ENCODE data around the gene PTPN22.
A peak's percentile ranks its signal among the peaks of the same experiment; 100 is the strongest.

PTPN22 gene

DNA sequence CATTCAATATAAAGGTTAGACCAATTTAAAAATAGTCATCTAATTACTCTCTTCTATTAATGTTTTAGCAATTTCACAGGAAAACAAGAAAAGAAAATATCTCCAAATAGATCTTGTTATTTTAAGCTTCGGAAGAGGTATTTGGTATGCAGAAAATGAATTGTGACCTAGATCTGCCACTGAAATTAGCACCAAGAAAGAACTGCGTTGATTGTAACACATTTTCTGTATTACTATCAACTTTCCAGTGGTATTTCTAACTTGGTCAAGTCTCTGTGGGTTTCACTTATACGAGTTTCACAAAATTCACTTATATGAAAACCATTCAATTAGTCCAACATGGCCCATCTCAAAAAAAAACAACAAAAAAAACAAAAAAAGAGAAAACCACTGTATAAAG, 71.0 kb downstream of the PTPN22 start:
- peaks cover 6% of the 10 kb centered on the region for H3K4me1 ChIP-seq (ENCODE audit: control insufficient read depth, insufficient read depth, low read length)
- H3K9ac ChIP-seq (ENCODE audit: low read length): no peak overlapping the region
- no peak overlapping the region for H3K4me3 ChIP-seq (ENCODE audit: low read length)
- peaks cover 2% of the 10 kb centered on the region for H3K36me3 ChIP-seq (ENCODE audit: control insufficient read depth, insufficient read depth, low read length)
- no peak overlapping the region for H3K27ac ChIP-seq (ENCODE audit: low read depth, low read length)
- H3K27me3 ChIP-seq (ENCODE audit: control insufficient read depth, insufficient read depth, low read length): no peaks in the 10 kb centered on the region

DNA sequence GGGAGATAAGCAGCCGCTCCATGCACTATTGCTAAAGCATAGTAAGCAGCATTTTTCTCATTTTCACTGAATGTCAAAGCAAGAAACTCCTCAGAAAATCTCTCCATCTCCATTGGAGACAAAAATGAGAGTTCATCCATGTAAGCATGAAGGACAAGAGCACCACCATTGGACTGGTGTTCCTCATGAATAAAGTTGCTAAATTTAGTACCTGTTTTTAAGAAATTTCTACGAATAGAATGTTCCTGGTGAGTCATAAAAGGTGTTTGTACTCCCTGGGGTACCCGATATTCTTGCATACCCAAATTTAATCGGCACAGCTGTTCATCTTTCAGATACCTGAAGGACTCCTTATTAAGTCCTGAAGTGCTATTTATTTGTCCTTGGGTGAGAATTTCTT, 74.0 kb downstream of the PTPN22 start:
- Histone ChIP-seq H3K4me1 (ENCODE audit: control insufficient read depth, insufficient read depth, low read length) (peaks cover 6% of the 10 kb centered on the region), H3K4me3 (ENCODE audit: low read length) (no peak overlapping the region), H3K36me3 (ENCODE audit: control insufficient read depth, insufficient read depth, low read length) (peaks cover 2% of the 10 kb centered on the region), H3K9ac (ENCODE audit: low read length) (no peak overlapping the region), H3K27ac (ENCODE audit: low read depth, low read length) (no peak overlapping the region), H3K27me3 (ENCODE audit: control insufficient read depth, insufficient read depth, low read length) (no peaks in the 10 kb centered on the region)

DNA sequence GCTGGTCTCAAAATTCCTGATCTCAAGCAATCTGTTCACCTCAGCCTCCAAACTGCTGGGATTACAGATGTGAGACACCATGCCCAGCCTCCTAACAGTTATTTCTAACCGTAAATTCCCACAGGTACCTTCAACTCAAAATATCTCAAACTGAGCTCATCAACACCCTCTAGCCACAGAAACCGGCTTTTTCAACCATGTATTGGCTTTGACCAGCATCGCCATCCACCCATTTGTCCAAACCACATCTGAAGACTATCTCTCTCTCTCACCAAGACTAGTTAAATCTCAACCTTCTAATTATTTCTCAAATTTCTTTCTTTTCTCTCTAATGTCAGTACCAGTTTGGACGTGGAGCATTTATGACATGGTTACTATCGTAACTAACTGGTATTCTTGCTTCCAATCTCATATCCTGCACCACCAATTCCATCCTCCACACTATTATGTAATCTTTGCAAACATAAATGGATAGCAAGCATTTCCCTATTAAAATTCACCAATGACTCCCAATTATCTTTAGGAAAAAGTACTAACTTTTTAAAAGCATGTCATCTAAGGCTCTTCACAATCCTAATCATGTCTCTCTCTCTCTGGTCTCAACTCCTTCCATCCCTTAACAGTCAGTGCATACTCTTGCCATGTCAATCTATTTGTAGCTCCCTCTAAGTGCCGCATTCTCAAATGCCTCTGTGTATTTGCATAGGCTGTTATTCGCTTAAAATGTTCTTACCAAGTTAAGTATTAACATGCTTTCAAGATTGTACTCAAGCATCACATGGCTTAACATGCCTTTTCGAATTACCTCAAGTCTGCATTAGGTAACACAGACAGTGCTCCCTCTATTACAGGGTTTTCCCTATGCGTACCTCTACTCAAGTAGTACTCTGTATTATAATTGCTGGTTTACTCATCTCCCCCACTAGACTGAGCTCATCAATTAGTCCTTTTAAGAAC, 77.4 kb downstream of the PTPN22 start:
- Histone ChIP-seq H3K4me3 (ENCODE audit: low read length) (no peak overlapping the region), H3K4me1 (ENCODE audit: control insufficient read depth, insufficient read depth, low read length) (no peaks in the 10 kb centered on the region), H3K36me3 (ENCODE audit: control insufficient read depth, insufficient read depth, low read length) (peaks cover 2% of the 10 kb centered on the region), H3K27ac (ENCODE audit: low read depth, low read length) (no peak overlapping the region), H3K27me3 (ENCODE audit: control insufficient read depth, insufficient read depth, low read length) (no peaks in the 10 kb centered on the region), H3K9ac (ENCODE audit: low read length) (no peak overlapping the region)

DNA sequence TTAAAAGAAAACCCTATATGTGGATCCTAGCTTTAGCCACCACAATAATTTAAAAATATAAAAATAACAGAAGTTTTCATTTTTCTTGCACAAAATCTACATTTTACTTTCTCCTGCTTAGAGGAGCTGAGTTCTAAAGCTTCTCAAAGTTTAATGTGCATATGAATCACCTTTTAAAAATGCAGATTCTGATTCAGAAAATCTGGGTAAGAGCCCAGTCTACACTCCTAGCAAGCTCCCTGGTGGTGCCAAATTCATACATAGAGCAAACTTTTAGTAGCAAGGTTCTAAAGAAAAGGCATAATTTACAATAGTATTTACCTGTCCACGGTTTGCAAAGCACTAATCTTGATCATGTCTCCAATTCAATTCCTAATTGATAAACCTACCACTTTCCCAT, 78.5 kb downstream of the PTPN22 start:
- no peak overlapping the region for H3K4me3 ChIP-seq (ENCODE audit: low read length)
- H3K36me3 ChIP-seq (ENCODE audit: control insufficient read depth, insufficient read depth, low read length): peaks cover 2% of the 10 kb centered on the region
- no peak overlapping the region for H3K27ac ChIP-seq (ENCODE audit: low read depth, low read length)
- H3K9ac ChIP-seq (ENCODE audit: low read length): no peak overlapping the region
- H3K27me3 ChIP-seq (ENCODE audit: control insufficient read depth, insufficient read depth, low read length): no peaks in the 10 kb centered on the region
- no peaks in the 10 kb centered on the region for H3K4me1 ChIP-seq (ENCODE audit: control insufficient read depth, insufficient read depth, low read length)

DNA sequence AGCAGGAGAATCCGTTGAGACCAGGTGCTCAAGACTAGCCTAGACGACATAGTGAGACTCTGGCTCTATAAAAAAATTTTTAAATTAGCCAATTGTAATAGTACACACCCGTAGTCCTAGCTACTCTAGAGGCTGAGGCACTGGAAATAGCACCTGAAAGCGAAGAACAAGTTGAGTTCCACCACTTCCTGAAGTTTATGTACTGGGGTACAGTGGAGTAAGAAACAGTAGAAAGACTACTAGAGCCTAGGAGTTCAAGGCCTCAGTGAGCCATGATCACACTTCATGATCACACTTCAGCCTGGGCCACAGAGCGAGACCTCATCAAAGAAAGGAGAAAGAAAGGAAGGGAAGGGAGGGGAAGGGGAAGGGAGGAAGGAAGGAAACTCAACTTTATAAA, 79.0 kb downstream of the PTPN22 start:
- H3K4me1 ChIP-seq (ENCODE audit: control insufficient read depth, insufficient read depth, low read length): no peaks in the 10 kb centered on the region
- H3K36me3 ChIP-seq (ENCODE audit: control insufficient read depth, insufficient read depth, low read length): peaks cover 2% of the 10 kb centered on the region
- H3K4me3 ChIP-seq (ENCODE audit: low read length): no peak overlapping the region
- H3K9ac ChIP-seq (ENCODE audit: low read length): no peak overlapping the region
- no peaks in the 10 kb centered on the region for H3K27me3 ChIP-seq (ENCODE audit: control insufficient read depth, insufficient read depth, low read length)
- H3K27ac ChIP-seq (ENCODE audit: low read depth, low read length): no peak overlapping the region

DNA sequence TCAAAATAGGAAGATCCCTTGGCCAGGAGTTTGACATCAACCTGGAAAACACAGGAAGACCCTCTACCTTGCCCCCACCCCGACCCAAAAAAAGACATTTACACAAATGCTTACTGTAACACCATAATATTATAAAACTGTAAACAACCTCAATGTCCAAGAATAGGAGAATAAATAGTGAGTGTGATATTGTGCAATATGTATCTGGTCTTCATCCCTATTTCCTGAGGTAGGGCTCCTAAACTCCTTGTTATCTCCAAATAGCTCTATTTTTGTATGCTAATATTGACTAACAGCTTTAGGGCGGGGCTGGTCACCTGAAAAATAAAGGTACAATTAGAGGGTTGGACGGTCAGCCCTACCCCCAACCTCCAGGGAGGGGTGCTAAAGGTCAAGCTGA, 82.7 kb downstream of the PTPN22 start:
- Histone ChIP-seq H3K9ac (ENCODE audit: low read length) (no peak overlapping the region), H3K4me3 (ENCODE audit: low read length) (no peak overlapping the region), H3K27ac (ENCODE audit: low read depth, low read length) (no peak overlapping the region), H3K4me1 (ENCODE audit: control insufficient read depth, insufficient read depth, low read length) (peaks cover under 1% of the 10 kb centered on the region), H3K27me3 (ENCODE audit: control insufficient read depth, insufficient read depth, low read length) (no peaks in the 10 kb centered on the region), H3K36me3 (ENCODE audit: control insufficient read depth, insufficient read depth, low read length) (no peaks in the 10 kb centered on the region)

DNA sequence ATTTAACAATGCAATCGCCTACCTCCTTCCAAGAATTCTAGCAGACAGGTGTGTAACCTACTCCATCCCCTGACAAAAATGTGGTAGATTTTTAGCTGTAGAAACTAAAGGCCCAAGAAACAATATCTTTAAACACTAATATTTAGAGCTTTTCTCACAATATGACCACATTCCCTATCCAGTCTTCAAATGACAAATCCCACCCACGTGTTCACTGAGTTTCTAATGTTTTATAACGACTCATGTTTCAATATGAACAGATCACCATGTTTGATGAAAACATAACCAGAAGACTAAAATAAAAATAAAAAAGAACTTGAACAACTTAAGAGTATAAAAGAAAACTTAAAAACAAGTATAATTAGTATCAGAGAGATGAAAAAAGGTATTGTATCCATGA, 83.8 kb downstream of the PTPN22 start:
- no peaks in the 10 kb centered on the region for H3K27me3 ChIP-seq (ENCODE audit: control insufficient read depth, insufficient read depth, low read length)
- H3K9ac ChIP-seq (ENCODE audit: low read length): no peak overlapping the region
- H3K27ac ChIP-seq (ENCODE audit: low read depth, low read length): no peak overlapping the region
- no peaks in the 10 kb centered on the region for H3K36me3 ChIP-seq (ENCODE audit: control insufficient read depth, insufficient read depth, low read length)
- no peak overlapping the region for H3K4me3 ChIP-seq (ENCODE audit: low read length)
- H3K4me1 ChIP-seq (ENCODE audit: control insufficient read depth, insufficient read depth, low read length): peaks cover 11% of the 10 kb centered on the region

DNA sequence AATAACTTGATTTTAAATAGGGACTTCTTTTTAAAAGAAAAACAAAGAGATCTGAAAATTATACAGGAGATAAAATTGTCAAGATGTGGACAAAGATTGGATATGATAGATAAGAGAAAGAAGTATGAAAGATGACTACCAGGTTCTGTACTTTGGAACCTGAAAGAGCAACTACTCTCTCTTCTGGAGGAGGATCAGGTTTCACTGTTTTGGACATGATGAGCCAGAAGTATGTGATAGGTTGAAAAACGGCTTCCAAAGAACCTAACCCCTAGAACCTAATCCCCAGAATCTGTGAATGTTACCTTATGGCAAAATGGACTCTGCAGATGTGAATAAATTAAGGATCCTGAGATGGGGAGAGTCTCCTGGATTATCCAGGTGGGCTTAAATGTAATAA, 85.4 kb downstream of the PTPN22 start:
- Histone ChIP-seq H3K4me3 (ENCODE audit: low read length) (no peak overlapping the region), H3K9ac (ENCODE audit: low read length) (no peak overlapping the region), H3K27me3 (ENCODE audit: control insufficient read depth, insufficient read depth, low read length) (no peaks in the 10 kb centered on the region), H3K27ac (ENCODE audit: low read depth, low read length) (no peak overlapping the region), H3K4me1 (ENCODE audit: control insufficient read depth, insufficient read depth, low read length) (peaks cover 17% of the 10 kb centered on the region), H3K36me3 (ENCODE audit: control insufficient read depth, insufficient read depth, low read length) (no peaks in the 10 kb centered on the region)

DNA sequence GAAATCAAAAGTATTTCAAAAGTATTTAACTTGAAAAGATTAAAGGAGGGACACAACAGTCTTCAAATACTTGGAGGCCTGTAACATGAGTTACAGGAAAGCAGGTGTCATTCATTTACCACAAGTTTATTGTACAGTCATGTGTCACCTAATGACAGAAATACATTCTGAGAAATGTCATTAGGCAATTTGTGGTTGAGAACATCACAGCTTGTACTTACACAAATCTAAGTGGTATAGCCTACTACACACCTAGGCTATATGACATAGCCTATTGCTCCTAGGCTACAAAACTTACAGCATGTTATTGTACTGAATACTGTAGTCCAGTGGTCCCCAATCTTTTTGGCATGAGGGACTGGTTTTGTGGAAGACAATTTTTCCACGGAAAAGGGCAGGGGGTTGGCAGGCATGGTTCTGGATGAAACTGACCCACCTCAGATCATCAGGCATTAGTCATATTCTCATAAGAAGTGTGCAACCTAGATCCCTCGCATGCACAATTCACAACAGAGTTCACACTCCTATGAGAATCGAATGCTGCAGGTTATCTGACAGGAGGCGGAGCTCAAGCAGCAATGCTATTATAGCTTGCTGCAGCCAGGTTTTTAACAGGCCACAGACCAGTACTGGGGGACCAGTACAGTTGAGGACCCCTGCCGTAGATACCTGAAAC, 87.3 kb downstream of the PTPN22 start:
- Histone ChIP-seq H3K27ac (ENCODE audit: low read depth, low read length) (no peak overlapping the region), H3K4me3 (ENCODE audit: low read length) (no peak overlapping the region), H3K36me3 (ENCODE audit: control insufficient read depth, insufficient read depth, low read length) (no peaks in the 10 kb centered on the region), H3K27me3 (ENCODE audit: control insufficient read depth, insufficient read depth, low read length) (no peaks in the 10 kb centered on the region), H3K4me1 (ENCODE audit: control insufficient read depth, insufficient read depth, low read length) (peaks cover 17% of the 10 kb centered on the region), H3K9ac (ENCODE audit: low read length) (no peak overlapping the region)

DNA sequence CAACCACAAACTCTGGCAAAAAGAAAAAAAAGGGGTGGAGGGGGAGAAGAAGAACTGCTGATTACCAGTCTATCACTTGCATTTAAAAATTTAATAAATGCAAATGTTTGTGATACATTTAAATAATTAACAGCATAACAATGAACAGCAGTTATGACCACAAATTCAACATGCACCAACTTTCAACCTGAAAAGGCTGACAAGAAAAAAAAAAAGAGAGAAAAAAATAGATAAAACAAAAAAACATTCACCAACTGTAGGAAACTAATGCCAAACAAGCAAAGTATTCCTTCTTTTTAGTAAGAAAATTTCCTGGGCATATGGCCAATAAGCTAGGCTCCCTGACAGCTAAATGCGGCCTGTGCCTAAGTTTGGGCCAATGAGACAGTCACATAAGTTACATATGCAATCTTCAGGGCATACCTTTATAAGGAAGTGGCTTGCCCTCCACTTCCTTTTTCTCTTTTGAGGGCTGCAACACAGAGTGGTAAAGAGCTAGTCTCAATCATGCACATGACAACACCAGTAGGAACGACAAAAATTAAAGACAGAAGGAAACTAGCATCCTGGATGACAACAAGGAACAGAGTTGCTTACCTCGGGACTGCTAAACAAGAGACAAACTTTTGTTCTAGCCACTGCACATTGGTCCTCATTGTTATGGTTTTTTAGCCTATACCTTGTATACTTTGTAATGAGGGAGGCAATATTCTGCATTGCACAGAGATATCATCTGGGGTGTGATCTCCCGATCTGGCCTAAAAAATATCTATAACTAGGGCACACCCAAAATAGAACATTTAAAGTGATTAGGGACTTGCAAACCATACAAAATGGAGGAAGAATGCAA, 88.0 kb downstream of the PTPN22 start:
- no peak overlapping the region for H3K27ac ChIP-seq (ENCODE audit: low read depth, low read length)
- H3K36me3 ChIP-seq (ENCODE audit: control insufficient read depth, insufficient read depth, low read length): no peaks in the 10 kb centered on the region
- peak overlapping the region; percentile 0 for H3K4me3 ChIP-seq (ENCODE audit: low read length)
- no peak overlapping the region for H3K9ac ChIP-seq (ENCODE audit: low read length)
- no peaks in the 10 kb centered on the region for H3K27me3 ChIP-seq (ENCODE audit: control insufficient read depth, insufficient read depth, low read length)
- H3K4me1 ChIP-seq (ENCODE audit: control insufficient read depth, insufficient read depth, low read length): peaks cover 17% of the 10 kb centered on the region

DNA sequence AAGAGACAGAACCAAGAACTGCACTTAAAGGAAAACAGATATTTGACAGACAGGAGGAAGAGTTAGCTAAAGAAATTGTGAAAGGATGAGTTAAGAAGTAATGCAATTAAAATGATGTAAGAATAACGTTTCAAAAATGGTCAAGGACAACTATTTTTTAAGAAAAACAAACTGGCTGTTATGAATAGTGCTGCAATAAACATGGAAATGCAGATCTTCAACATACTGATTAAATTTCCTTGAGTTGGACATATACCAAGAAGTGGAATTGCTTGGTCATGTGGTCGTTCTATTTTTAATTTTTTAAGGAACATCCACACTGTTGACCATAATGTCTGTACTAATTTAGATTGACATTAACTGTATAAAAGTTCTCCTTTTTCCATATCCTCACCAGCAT, 89.1 kb downstream of the PTPN22 start:
- Histone ChIP-seq H3K4me1 (ENCODE audit: control insufficient read depth, insufficient read depth, low read length) (peaks cover 17% of the 10 kb centered on the region), H3K4me3 (ENCODE audit: low read length) (no peak overlapping the region), H3K36me3 (ENCODE audit: control insufficient read depth, insufficient read depth, low read length) (no peaks in the 10 kb centered on the region), H3K9ac (ENCODE audit: low read length) (no peak overlapping the region), H3K27me3 (ENCODE audit: control insufficient read depth, insufficient read depth, low read length) (no peaks in the 10 kb centered on the region), H3K27ac (ENCODE audit: low read depth, low read length) (no peak overlapping the region)
